ENCODE data around the gene COX4I1.
"Not testable (repeated sequence)": the region's sequence is repeated elsewhere in the genome, so short reads cannot be mapped to it uniquely, and the experiment has no call there.

The COX4I1 gene

DNA sequence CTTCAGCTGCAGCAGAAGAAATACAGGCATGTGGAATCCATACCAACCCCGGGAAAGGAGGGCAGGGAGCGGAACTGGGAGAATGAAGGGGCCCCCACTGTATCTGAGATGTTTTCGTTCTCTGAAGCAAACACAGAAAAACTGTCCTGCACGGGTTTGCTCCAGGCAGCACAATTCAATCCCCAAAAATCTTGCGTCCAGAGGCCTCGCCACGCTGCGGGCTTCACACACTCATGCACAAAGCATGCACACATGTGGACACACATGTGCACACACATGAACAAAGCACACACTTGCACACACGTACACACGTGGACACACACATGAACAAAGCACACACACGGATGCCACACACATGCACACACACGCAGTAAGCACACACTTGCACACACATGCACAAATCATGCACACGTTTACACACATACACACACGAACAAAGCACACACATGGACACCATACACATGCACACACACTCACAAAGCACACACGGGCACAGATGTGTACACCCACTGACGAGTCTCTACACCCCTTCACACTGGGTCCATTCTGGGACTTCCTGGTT lies 27.3 kb downstream of the COX4I1 start:
- no peak for DNase-seq

DNA sequence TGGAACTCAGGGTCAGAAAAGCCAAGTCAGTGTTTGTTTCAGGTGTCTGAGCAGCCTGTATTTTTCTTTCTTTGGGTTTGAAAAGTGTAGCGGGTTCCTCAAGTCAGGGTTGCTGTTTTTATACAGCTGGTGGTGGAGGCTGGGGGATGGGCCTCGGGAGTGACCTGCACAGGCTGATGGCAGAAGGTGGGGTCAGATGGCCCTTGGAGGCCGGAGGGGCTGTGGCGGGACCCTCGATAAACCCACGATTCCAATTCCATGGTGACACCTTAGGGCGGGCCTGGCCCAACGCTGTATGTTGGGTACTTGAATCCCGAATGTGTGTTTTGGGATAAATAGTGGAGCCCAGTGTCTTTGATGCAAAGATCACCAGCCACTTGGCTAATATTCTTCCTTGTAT lies 28.7 kb downstream of the COX4I1 start:
- DNase-seq, result no peak

DNA sequence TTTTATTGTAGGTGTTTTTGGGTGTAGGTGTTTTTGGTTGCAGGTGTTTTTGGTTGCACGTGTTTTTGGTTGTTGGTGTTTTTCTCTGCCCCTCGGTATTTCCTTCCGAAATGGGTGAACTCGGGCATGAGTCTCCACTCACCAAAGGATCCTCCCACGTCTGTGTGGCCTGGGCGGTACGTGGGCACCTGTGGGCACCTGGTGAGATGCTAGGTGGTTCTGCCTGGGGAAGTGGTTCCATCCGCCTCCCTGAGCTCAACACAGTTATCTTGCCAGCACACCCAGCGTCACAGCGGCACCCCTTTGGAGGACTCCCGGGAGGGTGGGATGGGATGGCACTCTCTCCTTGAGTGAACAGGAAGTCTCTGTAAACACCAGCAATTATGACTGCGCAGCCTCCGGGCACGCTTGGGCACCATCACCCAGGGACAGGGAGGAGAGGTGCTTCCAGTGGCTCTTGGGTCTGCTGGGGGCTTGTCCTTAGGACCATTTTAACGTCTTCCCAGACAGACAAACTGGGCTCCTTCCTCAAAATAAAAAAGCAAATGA lies 29.8 kb downstream of the COX4I1 start:
- DNase-seq, result no peak

DNA sequence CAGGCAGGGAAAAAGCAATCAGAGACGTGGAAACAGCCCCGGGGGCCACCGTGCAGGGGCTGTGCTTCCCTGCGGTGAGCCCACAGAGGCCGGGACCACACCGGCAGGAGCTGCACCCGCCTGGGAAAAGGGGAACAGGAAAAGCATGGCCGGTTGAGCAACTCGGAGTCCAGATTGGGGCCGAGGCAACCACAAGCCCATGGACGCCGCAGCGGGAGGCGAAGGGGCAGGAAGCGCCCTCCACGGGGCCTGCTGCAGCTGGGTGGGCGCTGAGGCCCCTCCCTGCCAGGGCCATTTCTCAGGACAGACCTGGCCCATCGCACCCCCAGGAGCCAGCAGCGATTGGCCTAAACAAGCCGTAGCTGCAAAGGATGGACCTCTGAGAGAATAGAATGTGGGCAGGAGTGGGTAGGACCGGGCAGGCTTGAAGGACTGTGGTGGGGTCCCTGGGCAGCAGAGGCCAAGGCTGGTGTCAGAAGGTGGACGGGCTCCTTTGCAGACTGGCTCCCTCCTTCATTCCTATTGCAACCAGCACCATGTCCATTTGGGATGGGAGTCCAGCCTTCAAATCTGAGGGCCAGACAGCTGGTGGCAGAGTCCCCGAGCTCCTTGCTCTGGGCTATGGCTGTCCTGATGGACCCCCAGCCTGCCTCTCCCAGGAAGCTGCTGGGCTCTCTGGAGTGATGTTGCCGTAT lies 30.4 kb downstream of the COX4I1 start:
- DNase-seq, result no peak

DNA sequence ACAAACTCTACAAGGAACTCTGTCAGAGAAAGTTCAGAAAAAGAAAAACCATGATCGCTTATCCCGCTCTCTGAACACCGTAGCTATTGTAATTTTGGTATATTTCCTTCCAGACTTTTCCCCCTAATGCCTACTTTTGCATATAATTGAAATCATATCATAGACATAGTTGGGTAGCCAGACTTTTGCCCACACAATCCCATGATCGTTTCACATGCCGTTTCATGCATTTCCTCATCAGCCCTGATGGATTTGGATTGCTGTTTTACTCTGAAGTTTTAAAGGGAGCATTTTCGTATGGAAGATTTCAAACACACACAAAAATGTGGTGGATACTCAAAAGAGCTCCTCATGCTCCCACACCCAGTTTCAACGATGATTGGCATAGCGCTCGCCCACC lies 31.3 kb downstream of the COX4I1 start:
- no peak for DNase-seq

DNA sequence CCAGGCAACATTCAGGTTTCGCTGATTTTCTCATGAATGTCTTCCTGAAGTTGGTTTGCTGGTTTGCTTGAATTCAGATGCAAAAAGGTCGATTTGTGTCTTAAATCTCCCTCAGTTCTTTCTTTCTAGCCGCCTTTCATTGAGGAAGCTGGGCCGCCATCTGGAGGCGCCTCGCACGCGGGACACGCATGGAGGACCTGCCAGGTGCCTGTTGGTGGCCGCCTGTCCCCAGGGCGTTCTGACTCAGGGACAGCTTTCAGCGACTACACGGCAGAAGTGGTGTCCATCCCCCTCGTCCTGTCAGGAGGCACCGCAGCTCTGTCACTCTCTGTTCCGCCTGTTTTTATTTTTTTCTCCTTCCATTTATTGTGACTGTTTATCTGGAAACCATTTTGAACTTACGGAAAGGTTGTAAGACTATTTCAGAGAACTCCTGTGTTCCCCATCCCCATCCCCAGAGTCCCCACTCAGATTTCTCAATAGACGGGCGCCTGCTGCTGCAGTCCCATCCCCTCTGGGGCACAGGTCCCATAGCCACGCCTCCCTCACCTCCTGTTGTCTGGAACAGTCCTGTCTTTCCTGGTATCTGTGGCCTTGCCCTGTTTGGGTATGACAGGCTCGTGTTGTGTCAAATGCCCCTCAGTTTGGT lies 33.2 kb downstream of the COX4I1 start:
- no peak for DNase-seq

DNA sequence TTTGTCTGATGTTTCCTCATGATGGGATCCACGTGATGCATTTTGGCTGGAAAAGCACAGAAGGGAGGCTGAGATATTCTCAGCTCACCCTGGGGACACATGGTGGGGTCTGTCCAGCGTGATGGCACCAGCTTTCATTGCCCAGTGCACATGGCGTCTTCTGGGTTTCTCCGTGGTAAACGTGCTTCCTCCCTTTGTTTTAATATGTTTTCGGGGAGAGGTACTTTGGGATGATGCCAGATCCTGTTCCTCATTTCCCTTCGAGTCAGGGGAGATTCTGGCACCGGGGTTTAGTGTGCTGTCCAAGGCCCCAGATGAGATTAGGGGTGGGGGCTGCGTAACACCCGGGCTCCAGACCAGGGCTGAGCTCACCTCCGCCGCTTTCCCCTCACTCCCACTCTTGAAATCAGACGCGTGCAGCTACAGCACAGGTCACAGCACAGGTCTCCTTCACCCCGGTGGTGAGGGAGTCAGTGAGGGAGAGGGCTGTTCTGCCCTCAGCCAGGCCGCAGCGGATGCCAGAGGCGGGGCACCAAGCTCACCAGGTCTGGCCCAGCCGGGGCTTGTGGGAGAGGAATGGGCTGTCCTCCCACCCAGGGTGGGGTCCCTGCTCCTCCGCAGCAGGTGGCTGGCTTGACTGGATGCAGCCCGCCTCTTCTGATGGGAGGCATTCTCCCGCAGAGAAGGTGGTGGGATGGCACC lies 33.9 kb downstream of the COX4I1 start:
- no peak for DNase-seq

DNA sequence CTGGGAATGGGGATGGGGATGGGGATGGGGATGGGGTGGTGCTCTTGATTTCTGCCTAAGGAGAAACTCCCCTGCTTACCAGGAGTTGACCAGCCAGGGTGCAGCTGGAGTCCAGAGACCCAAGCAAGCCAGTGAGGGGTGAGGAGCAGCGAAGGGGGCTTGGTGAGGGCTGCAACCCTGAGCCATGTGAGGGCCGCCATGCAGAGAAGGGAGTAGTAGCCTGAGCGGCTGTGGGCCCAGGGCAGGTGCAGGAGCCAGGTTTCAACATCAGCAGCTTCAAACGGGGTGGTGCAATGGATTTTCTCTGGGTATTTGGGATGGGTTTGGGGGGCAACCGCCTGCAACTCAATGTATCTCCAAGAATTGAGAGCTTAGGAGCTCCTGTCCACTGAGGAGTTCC lies 35.2 kb downstream of the COX4I1 start:
- no peak for DNase-seq

DNA sequence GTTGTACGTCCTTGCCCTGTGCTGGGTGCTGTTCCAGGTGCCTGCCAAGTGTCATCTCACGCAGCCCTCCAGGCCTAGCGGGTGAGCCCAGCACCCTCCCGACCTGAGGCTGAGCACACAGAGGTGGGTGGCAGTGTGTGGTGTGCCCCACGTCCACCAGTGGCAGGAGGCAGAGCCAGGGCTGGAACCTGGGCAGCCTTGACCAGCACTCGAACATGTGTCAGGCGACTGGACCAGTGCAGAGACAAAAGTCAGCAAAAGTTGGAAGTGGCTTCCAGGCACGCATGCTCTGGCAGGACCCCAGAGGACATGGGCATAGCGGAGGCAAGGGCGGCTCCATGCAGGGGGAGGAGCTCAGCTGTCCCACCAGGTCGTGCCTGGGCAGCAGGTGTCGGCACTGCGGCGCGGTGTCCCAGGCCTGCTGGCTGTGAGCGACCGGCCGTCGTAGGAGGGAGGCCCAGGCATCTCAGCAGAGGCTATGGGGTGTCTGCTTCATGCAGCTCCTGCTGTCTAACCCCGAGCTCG lies 35.8 kb downstream of the COX4I1 start:
- DNase-seq, result no peak

DNA sequence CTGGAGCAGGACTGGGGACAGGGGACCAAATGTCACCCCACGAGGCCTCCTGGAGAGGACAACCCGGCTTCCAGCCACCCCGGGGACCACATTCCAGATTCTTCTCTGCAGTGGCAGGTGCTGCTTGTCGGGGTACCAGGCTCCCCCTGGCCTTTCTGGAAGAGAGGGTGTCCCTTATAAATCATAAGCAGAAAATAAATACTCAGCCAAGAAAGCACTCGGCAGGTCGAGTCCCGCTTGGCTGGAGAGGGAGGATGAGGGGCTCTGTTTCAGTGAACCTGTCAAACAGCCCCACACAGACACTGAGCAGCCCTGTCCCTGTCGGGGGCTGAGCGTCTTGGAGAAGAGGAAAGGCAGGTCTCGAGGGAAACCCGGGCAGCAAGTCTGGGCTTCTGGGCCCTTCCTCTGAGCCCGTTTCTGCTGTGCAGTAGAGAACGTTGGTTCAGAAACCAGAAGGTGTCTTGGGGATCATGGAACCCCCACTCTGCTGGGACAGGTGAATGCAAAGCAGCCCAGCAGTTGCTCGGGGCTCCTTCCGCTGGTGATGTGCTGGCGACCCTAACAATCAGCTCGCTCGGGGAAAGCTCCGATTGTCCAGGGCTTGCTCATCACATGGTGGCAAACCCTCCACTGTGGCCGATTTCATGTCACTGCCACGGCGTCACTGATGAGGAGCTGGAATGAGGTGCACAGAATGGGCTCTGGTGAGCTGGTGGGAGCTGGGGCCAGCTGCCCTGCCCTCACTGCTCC lies 36.6 kb downstream of the COX4I1 start:
- no peak for DNase-seq

DNA sequence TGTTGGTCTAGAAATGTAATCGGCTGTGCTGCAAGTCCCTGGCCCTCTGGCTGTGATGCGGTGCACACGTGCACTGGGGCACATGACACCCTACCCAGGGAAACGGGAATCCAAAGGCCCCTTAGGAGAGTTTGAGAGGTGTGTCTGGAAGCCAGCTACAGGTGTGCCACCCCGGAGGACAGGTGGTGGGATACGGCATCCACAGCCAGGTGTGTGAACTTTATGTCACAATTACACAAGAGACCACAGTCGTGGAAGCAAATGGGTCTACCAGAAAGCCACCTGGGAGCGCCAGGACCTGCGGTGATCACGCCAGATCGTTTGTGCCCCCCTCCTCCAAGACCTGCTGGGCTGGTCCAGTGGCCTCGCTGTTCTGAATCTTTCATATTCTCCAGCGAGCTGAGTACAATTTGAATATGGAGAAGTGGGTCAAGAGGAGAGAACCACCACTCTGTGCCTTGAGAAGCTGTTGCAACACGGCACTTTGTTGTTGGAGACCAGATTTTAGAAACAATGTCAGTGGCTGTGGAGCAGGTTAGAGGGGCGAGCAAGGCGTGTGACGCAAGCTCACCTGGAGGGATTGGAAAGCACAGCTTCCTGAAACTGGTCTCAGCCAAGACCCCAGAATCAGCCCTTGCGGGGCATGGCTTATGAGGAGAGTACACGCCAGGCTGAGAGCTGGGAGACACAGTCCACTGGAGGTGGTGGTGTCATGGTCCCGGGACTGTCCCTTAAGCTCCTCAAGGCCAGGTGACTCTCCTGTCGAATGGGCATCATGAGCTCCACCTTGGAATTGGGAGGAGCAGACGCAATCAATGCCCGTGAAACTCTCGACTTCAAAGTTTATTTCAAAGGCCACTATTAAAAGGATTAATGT lies 37.4 kb downstream of the COX4I1 start:
- DNase-seq, result no peak

DNA sequence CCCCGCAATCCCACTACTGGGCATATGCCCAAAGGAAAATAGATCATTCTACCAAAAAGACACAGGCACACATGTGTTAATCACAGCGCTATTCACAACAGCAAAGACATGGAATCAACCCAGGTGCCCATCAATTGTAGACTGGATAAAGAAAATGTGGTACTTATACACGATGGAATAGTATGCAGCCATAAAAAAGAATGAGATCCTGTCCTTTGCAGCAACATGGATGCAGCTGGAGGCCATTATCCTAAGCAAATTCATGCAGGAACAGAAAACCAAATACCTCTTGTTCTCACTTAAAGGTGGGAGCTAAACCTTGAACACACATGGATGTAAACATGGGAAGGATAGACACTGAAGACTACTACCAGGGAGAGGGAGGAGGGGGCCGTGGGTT lies 38.2 kb downstream of the COX4I1 start:
- DNase-seq, result not testable (repeated sequence)

DNA sequence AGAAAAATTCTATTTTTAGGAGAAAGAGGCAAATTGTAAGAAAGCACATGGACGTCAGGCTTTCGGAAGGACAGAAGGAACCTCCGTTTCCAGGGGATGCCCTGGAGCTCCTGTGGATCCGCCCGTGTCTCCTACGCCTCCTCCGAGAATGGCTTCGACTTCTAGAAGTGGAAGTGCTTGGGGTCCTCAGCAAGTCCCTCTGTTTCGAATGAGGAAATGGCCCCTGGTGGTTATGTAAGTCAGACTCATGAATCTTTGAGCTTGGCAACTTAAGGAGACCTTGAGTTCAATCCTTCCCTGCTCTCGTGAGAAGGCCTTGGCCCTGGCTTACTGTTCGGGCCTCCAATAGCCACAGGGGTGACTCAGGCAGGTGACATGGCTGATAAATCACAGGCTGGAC lies 38.9 kb downstream of the COX4I1 start:
- DNase-seq, result no peak

DNA sequence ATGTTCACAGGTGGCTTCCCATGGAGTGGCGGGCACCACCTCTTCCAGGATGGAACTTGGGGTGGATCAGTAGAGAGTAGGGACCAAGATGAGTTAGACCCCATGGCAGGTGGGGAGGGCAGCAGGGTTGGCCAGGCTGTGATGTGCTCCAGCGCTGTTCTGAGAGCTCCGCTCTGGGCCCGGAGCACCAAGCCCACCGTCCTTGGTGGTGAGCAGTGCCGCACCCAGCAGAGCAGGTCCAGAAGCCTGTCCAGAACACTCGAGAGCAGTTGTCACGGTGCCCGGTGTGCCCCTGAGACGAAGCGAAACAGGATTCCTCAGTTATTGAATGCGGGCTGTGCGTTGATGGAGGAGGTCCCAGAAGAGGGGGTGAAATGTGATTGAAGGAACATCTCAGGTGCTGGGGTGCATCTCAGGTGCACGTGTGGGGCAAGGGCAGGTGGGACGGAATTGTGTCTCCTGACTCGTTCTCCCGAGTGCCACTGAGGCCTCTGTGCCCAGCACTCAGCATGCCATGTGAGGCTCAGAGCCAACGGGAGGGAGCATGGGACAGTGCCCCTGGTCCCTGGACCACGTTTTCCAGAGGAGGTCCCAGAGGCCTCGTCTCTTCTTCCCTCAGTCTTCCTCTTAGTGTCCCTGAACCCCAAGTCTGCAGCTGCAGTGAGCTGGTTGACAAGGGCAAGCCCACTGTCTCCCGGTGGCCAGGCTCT lies 39.5 kb downstream of the COX4I1 start:
- no peak for DNase-seq

DNA sequence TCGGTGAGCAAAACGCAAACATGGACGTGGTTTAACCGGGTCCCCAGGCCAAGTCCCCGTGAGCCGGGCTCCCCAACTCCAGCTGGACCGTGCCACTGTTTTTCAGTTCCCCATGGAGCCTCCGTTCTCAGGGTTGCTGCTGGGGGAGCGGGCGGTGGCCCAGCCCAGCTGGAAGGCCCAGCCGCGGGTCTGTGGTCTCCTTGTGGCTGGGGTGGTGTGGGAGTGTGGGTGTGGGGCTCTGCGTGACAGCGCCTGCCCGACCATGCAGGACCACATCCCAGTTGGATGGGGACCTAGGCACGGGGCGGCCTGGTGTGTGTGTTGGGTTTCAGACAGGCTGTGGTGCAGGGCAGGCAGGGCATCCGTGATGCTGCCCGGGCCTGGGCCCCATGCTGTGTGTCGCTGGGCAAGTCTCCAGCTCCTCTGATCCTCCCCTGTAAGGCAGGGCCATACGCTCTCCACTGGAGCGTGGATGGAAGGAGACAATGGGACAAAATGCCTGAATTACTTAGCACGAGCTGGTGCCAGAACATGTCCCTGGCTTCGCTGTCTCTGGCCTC lies 40.3 kb downstream of the COX4I1 start:
- no peak for DNase-seq

DNA sequence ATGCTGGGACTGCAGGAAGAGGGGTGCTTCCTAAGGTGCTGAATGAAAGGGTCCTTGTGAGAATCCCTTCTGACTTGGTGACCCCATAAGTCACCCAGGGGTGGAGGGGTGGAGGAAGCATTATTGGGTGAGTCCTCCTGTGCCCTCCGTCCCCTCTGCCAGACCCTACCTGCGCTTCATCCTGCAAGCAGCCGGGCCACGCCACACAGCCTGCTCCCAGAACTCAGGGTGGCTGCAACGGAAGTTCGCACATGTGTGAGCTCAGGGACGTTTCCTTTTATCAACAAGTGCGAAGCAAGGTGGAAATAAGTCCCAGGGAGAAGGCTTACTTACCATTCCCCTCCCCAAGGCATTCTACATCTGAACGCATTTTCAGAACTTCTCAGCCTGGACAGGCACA lies 40.9 kb downstream of the COX4I1 start:
- no peak for DNase-seq

DNA sequence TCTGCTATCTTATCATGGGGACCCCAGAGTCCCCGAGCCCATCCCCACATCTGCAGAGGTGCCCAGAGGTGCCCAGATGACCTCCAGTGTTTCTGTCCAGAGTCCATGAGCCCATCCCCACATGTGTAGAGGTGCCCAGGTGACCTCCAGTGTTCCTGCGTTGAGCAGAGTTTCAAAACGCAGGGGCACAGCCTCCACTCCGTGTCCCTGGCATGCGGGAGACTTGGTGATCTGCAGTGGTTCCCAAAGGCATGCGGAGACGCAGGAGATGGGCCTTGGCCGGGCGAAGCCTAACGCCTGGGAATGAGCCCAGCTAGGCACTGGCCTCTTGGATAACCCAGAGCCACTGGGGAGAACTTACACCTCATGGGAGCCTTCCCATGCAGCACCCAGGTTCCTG lies 41.3 kb downstream of the COX4I1 start:
- DNase-seq, result no peak

DNA sequence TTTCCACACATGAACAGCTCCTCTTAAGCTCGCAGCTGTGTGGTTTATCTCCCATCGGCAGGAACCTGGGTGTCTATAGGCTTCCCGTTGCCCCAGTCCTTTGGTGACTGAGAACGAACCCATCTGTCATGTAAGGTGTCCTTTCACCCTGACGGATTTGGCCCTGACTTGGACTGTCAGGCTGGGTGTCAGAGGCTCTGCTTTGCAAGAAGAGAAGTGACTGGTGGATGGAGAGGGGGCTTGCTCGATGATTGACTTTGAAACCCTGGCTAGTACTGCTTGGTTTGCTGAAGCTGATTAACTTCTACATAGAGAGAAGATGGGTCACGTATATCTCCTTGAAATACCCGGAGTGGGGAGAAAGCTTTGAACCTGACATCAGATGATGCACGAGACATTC lies 42.9 kb downstream of the COX4I1 start:
- no peak for DNase-seq

DNA sequence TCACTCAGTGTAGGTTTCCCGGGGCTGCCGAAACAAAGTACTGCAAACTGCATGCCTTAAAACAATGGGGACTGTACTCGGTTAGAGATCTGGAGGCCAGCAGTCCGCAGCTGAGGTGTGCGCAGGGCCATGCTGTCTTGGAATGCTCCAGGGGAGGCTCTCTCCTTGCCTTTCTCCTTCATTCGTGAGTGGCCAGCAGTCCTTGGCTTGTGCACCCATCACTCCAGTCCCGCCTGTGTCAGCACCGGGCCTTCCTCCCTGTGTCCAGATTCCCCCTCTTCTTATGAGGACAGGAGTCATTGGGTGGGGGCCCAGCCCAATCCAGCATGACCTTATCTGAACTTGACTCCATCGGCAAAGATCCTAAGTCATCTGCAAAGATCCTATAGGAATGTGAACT lies 43.4 kb downstream of the COX4I1 start:
- no peak for DNase-seq

DNA sequence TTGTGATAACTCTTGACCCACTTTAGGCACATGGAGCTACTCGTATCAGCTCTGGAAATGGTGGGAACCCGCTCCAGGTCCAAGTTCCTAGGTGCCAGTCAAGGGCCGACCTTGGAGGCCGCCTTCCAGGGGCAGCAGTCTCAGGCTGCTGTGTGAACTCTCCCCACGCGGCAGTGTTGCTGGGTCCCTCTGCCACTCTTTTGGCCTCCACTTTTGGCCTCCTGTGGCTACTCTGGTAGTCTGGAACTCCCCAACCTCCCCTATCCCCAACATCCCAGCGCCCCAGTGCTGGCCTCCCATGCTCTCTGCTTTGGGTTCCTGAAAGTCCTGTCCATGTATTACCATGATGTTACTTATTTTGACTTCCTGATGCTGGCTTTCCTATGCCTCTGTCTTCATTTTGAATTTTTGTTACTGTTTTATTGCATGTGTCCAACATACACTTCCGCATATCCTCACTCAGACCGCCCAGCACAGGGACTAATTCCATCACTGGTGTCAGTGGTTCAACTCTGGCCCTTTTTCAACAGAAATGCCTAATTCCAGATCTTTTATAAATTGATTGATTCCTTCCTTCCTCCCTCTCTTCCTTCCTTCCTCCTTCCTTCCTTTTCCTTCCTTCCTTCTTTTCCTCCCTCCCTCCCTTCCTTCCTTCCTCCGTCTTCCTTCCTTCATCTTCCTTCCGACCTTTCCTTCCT lies 44.1 kb downstream of the COX4I1 start:
- no peak for DNase-seq
